ENCODE data around the gene PCBP4.

Gene PCBP4

GRCh38 chr3:51948016-51948580 lies 19.2 kb downstream of the PCBP4 start:
- Histone ChIP-seq H3K4me2 (ENCODE audit: low read length) (no peak overlapping the region), H3K9me2 (replicated peaks; ENCODE audit: control insufficient read depth, low read length) (no peaks in the 10 kb centered on the region), H3F3A (ENCODE audit: control insufficient read depth, insufficient read depth) (no peaks in the 10 kb centered on the region), H3K4me1 (ENCODE audit: control insufficient read depth, low read length) (peaks cover under 1% of the 10 kb centered on the region), H3K27ac (ENCODE audit: low read depth, low read length) (no peak overlapping the region), H3K9me3 (ENCODE audit: control insufficient read depth, insufficient read depth, low read length) (no peaks in the 10 kb centered on the region), H3K4me3 (ENCODE audit: low read length) (no peak overlapping the region), H3K79me2 (ENCODE audit: control insufficient read depth, low read length) (no peaks in the 10 kb centered on the region), H3K27me3 (ENCODE audit: control insufficient read depth, low read length) (no peaks in the 10 kb centered on the region), H4K20me1 (ENCODE audit: control insufficient read depth, insufficient read depth, low read depth, low read length) (no peaks in the 10 kb centered on the region), H3K36me3 (ENCODE audit: control insufficient read depth, low read length) (no peaks in the 10 kb centered on the region)
- no peak for TF ChIP-seq CTCF (IDR thresholded peaks at IDR 0.05; ENCODE audit: low read depth, low read length, poor library complexity, severe bottlenecking)
- TF ChIP-seq EZH2phosphoT487 (IDR thresholded peaks at IDR 0.05; ENCODE audit: borderline replicate concordance, low read length): no peak

- no peaks in the 10 kb centered on the region for H3K9me3 ChIP-seq (ENCODE audit: control insufficient read depth, insufficient read depth, low read length)
- TF ChIP-seq CTCF (IDR thresholded peaks at IDR 0.05; ENCODE audit: low read depth, low read length, poor library complexity, severe bottlenecking) (no peak), EZH2phosphoT487 (IDR thresholded peaks at IDR 0.05; ENCODE audit: borderline replicate concordance, low read length) (no peak)
- no peak overlapping the region for H3K27ac ChIP-seq (ENCODE audit: low read depth, low read length)
- no peaks in the 10 kb centered on the region for H4K20me1 ChIP-seq (ENCODE audit: control insufficient read depth, insufficient read depth, low read depth, low read length)
- H3K4me3 ChIP-seq (ENCODE audit: low read length): no peak overlapping the region
- H3K27me3 ChIP-seq (ENCODE audit: control insufficient read depth, low read length): no peaks in the 10 kb centered on the region
- peaks cover 8% of the 10 kb centered on the region for H3K4me1 ChIP-seq (ENCODE audit: control insufficient read depth, low read length)
- peaks cover 2% of the 10 kb centered on the region; the same call in 1 of the 2 replicates for H3K79me2 ChIP-seq (ENCODE audit: control insufficient read depth, low read length)
- H3K9me2 ChIP-seq (replicated peaks; ENCODE audit: control insufficient read depth, low read length): no peaks in the 10 kb centered on the region
- no peak overlapping the region for H3K4me2 ChIP-seq (ENCODE audit: low read length)
- H3F3A ChIP-seq (ENCODE audit: control insufficient read depth, insufficient read depth): no peaks in the 10 kb centered on the region
- no peaks in the 10 kb centered on the region for H3K36me3 ChIP-seq (ENCODE audit: control insufficient read depth, low read length)
Measured at GRCh38 chr3:51947215-51947900, 19.9 kb downstream of the PCBP4 start.

GRCh38 chr3:51946796-51947195 lies 20.5 kb downstream of the PCBP4 start:
- Histone ChIP-seq H3K4me2 (ENCODE audit: low read length) (no peak overlapping the region), H3K9me3 (ENCODE audit: control insufficient read depth, insufficient read depth, low read length) (no peaks in the 10 kb centered on the region), H3K9me2 (replicated peaks; ENCODE audit: control insufficient read depth, low read length) (no peaks in the 10 kb centered on the region), H3K27me3 (ENCODE audit: control insufficient read depth, low read length) (no peaks in the 10 kb centered on the region), H3K27ac (ENCODE audit: low read depth, low read length) (no peak overlapping the region), H3F3A (ENCODE audit: control insufficient read depth, insufficient read depth) (no peaks in the 10 kb centered on the region), H3K79me2 (ENCODE audit: control insufficient read depth, low read length) (peaks cover 3% of the 10 kb centered on the region; the same call in 1 of the 2 replicates), H3K4me1 (ENCODE audit: control insufficient read depth, low read length) (peaks cover 11% of the 10 kb centered on the region), H4K20me1 (ENCODE audit: control insufficient read depth, insufficient read depth, low read depth, low read length) (no peaks in the 10 kb centered on the region), H3K36me3 (ENCODE audit: control insufficient read depth, low read length) (no peaks in the 10 kb centered on the region), H3K4me3 (ENCODE audit: low read length) (no peak overlapping the region)
- TF ChIP-seq CTCF (IDR thresholded peaks at IDR 0.05; ENCODE audit: low read depth, low read length, poor library complexity, severe bottlenecking) (no peak), EZH2phosphoT487 (IDR thresholded peaks at IDR 0.05; ENCODE audit: borderline replicate concordance, low read length) (no peak)

Data from DOHH2 (cell line).